GM08714 (cell line): ENCODE results near the gene CLMP.

ENCODE experiments used
- H3K4me3 ChIP-seq: fragments of 200-500 bp; sonication (Bioruptor generic); 2 replicates; pipeline ENCODE4 v1.5.1; 2014; ENCODE audit warnings: mild to moderate bottlenecking, low read length, inconsistent platforms
- ZNF274 ChIP-seq: IDR thresholded peaks from 2 replicates; pipeline ENCODE4 v1.6.1; 2012; ENCODE audit warnings: mild to moderate bottlenecking, low read depth, low read length

The CLMP gene

GRCh38 chr11:123047266-123047946 is 147.6 kb downstream of the CLMP start:
- TF ChIP-seq ZNF274 = no peak
- H3K4me3 ChIP-seq = no peak overlapping the region

- TF ChIP-seq ZNF274 = no peak
- H3K4me3 ChIP-seq = no peak overlapping the region
Observed at GRCh38 chr11:123046473-123047259, 148.4 kb downstream of the CLMP start.

GRCh38 chr11:123045101-123045500 is 149.9 kb downstream of the CLMP start:
- H3K4me3 ChIP-seq = no peak overlapping the region
- no peak for TF ChIP-seq ZNF274

- TF ChIP-seq ZNF274 = no peak
Observed at GRCh38 chr11:123041185-123041584, 153.9 kb downstream of the CLMP start.

GRCh38 chr11:123040111-123040432 is 155.0 kb downstream of the CLMP start:
- no peak for TF ChIP-seq ZNF274
- no peak overlapping the region for H3K4me3 ChIP-seq

More at GRCh38 chr11:123041185-123041584, 153.9 kb downstream of the CLMP start:
- H3K4me3 ChIP-seq = no peak overlapping the region

GRCh38 chr11:123035831-123036230 is 159.2 kb downstream of the CLMP start:
- no peak overlapping the region for H3K4me3 ChIP-seq
- no peak for TF ChIP-seq ZNF274

GRCh38 chr11:123034597-123034996 is 160.5 kb downstream of the CLMP start:
- no peak for TF ChIP-seq ZNF274
- H3K4me3 ChIP-seq = no peak overlapping the region

- TF ChIP-seq ZNF274 = no peak
- no peak overlapping the region for H3K4me3 ChIP-seq
Observed at GRCh38 chr11:123033895-123034294, 161.2 kb downstream of the CLMP start.

- TF ChIP-seq ZNF274 = no peak
- no peak overlapping the region for H3K4me3 ChIP-seq
Observed at GRCh38 chr11:123030517-123030916, 164.5 kb downstream of the CLMP start.

GRCh38 chr11:123020968-123021367 is 174.1 kb downstream of the CLMP start:
- no peak for TF ChIP-seq ZNF274
- no peak overlapping the region for H3K4me3 ChIP-seq
